Thyroid gland (tissue), 4 donors: ENCODE results near the gene OTULIN. TPM values are rescaled to one million over a fixed set of nuclear protein-coding genes. Genes with fewer than 3 reads are reported as not detected.

Experiments used
- DNase-seq, 2 donors: peaks; one replicate each; pipeline ENCODE4 v3.0.0-alpha.2; 2019
- H3K27ac ChIP-seq, 3 donors: fragments of 200-600 bp; sonication (generic); 1 replicate in 2 of 3; 2 replicates in 1 of 3; pipeline ENCODE4 v1.5.1; 2016 to 2019; ENCODE audit warnings: mild to moderate bottlenecking in 1 of 3, moderate library complexity in 1 of 3
- H3K27me3 ChIP-seq: fragments of 200-600 bp; sonication (generic); one replicate; pipeline ENCODE4 v1.5.1; 2019
- H3K36me3 ChIP-seq, 2 donors: fragments of 200-600 bp; sonication (generic); one replicate each; pipeline ENCODE4 v1.5.1; 2016 to 2019
- H3K4me1 ChIP-seq, 2 donors: fragments of 200-600 bp; sonication (generic); one replicate each; pipeline ENCODE4 v1.5.1; 2017 to 2019
- H3K4me3 ChIP-seq, 3 donors: fragments of 200-600 bp; sonication (generic); replicated peaks in 1 of 3; 1 replicate in 2 of 3; 2 replicates in 1 of 3; pipeline ENCODE4 v1.5.1; 2016; ENCODE audit warnings: mild to moderate bottlenecking in 1 of 3
- H3K9me3 ChIP-seq: fragments of 200-600 bp; sonication (generic); one replicate; pipeline ENCODE4 v1.5.1; 2017
- POLR2A ChIP-seq, 2 donors: fragments of 450-650 bp; IDR thresholded peaks; one replicate each; pipeline ENCODE4 v1.6.1; 2017; ENCODE audit warnings: antibody characterized with exemption in 2 of 2, mild to moderate bottlenecking in 2 of 2, moderate library complexity in 1 of 2
- WGBS, 2 donors: methylation state at CpG; one replicate each; pipeline ENCODE4 v1.1.5; 2017; 5-methylcytosine and 5-hydroxymethylcytosine counted together
- intact Hi-C: fragments of 100-400 bp; cut with DNase I; formaldehyde crosslinking; loops from one replicate; pipeline ENCODE4 v1.15.1; 2023
- total RNA-seq, 4 donors: library from RNA; depleted of rRNA; stranded (reverse); fragments of >200 nt; gene quantifications; one replicate each; pipeline ENCODE4 v1.2.3, GENCODE V29; 2016
- TF ChIP-seq, protein P1 (sequence below), 6 experiments: fragments of 200-600 bp in 3 of 6; fragments of 450-650 bp in 3 of 6; sonication (generic) in 3 of 6; IDR thresholded peaks; one replicate each; pipeline ENCODE4 v1.5.1; 2016 to 2019; ENCODE audit warnings: antibody characterized with exemption in 6 of 6, mild to moderate bottlenecking in 2 of 6, inconsistent platforms in 1 of 6, moderate library complexity in 1 of 6

Gene OTULIN
- total RNA-seq, 4 donors from 2014 or later = 18.0 to 42.7 (median 30.7) TPM

DNA sequence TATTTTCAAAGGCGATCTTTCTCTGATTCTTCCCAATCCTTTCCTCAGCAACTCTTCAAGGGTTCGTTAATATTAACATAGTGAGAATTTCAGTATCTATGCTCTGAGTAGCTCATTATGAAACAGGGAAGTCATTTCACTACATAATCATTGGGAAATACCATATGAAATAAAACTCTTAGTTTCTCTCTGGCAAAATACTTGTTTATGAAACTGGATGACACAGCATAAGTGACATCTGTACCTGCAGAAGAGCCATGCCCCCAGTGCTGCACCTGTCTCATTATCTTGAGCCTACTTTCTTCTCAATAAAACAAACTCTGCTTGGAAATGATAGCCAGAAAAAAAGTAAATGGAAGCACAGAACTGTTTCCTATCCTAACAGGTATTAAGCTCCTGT, 33.8 kb upstream of the OTULIN start:
- no peaks in the 10 kb centered on the region for H3K27me3 ChIP-seq
- intact Hi-C loops = no loop called here
- H3K36me3 ChIP-seq = no peaks in the 10 kb centered on the region
- no peaks in the 10 kb centered on the region for H3K4me1 ChIP-seq
- H3K27ac ChIP-seq = no peak overlapping the region
- no peaks in the 10 kb centered on the region for H3K9me3 ChIP-seq
- H3K4me3 ChIP-seq = no peak overlapping the region
- TF ChIP-seq POLR2A (IDR thresholded peaks at IDR 0.05) = no peak
- TF ChIP-seq, protein P1, sequence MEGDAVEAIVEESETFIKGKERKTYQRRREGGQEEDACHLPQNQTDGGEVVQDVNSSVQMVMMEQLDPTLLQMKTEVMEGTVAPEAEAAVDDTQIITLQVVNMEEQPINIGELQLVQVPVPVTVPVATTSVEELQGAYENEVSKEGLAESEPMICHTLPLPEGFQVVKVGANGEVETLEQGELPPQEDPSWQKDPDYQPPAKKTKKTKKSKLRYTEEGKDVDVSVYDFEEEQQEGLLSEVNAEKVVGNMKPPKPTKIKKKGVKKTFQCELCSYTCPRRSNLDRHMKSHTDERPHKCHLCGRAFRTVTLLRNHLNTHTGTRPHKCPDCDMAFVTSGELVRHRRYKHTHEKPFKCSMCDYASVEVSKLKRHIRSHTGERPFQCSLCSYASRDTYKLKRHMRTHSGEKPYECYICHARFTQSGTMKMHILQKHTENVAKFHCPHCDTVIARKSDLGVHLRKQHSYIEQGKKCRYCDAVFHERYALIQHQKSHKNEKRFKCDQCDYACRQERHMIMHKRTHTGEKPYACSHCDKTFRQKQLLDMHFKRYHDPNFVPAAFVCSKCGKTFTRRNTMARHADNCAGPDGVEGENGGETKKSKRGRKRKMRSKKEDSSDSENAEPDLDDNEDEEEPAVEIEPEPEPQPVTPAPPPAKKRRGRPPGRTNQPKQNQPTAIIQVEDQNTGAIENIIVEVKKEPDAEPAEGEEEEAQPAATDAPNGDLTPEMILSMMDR (IDR thresholded peaks at IDR 0.05) = no peak
- no peak for DNase-seq
- 90 to 92% methylated on average over 2 of the region's 2 CpGs for WGBS, 2 donors

DNA sequence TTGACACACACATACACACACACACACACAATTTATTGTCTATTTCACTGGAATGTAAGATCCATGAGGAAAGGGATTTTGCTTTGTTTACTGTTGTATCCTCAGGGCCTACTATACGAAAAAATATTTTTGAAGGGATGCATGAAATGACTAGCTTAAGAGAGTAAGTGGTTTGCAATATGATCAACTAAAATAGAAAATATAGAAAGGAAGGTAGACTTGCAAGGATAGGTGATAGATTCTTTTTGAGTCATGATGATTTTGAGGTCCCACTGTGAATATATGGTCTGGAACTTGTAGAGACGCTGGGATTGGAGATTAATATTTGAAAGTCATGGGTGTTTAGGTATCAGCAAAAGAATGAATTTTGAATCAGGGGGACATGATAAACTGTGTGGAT, 28.9 kb upstream of the OTULIN start:
- WGBS, 2 donors = 90% methylated on average over 2 of the region's 2 CpGs
- no peak overlapping the region for H3K27ac ChIP-seq
- intact Hi-C loops = no loop called here

DNA sequence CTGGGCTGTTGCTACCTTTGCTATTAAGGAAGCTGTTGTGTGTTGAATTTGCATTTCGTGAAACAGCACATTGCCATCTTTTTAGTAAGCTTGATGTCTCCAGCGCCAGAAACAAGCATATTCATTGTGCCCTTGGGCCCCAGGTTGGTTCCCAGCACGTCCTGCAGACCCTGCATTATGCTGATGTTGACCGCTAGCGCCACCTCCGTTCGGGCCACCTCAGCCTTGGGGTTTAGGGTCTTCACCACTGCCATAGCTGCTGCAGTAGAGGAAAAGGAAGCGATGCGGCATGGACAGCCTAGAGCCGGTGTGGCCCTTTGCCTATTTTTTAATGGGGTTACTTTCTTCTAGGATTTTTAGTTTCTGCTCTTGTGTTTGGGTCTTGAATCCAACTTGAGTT, 23.8 kb upstream of the OTULIN start:
- H3K27me3 ChIP-seq = no peaks in the 10 kb centered on the region
- WGBS, 2 donors = 58 to 75% methylated on average over 10 of the region's 10 CpGs
- H3K27ac ChIP-seq = no peak overlapping the region
- no peaks in the 10 kb centered on the region for H3K4me1 ChIP-seq
- no peaks in the 10 kb centered on the region for H3K36me3 ChIP-seq
- H3K4me3 ChIP-seq = no peak overlapping the region
- no peak for DNase-seq
- intact Hi-C loops = loop anchor here (10.0 kb wide), 2 partner anchors 236 to 286 kb away; no protein-coding TSS in a partner anchor
- TF ChIP-seq, protein P1 (IDR thresholded peaks at IDR 0.05) = no peak
- no peak for TF ChIP-seq POLR2A (IDR thresholded peaks at IDR 0.05)
- no peaks in the 10 kb centered on the region for H3K9me3 ChIP-seq

More for the DNA sequence above, 28.9 kb upstream of the OTULIN start:
- no peaks in the 10 kb centered on the region for H3K27me3 ChIP-seq
- H3K4me3 ChIP-seq = no peak overlapping the region
- H3K36me3 ChIP-seq = no peaks in the 10 kb centered on the region
- TF ChIP-seq, protein P1 (IDR thresholded peaks at IDR 0.05) = no peak
- TF ChIP-seq POLR2A (IDR thresholded peaks at IDR 0.05) = no peak
- no peak for DNase-seq
- no peaks in the 10 kb centered on the region for H3K9me3 ChIP-seq
- no peaks in the 10 kb centered on the region for H3K4me1 ChIP-seq

DNA sequence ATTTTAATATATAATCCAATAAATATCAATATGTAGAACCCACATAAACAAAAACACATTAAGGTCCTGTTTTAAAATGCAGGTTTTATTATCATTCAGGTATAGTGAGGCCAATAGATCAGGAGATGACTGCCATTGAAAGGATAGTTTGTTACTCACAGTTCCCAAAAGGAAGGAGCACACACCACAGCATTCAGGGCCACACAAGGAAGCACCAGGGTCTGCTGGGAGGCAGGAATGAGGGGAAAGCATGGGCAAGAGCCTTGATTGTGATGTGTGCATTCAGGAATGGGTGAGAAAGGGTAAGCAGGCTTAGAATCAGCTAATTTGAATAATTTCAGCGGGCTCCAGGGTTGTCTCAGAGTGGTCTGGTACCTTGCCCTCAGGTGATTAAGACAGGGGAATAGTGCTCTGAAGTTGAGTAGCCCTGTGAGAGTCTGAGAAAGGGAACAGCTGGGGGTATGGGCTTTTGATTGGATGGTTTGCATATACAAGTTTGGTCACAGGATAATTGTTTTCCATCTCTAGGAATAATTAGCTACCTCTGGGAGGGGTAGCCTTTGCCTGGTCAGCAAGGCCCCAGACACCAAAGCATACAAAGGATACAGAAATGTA, 19.8 kb upstream of the OTULIN start:
- intact Hi-C loops = loop anchor here (10.0 kb wide), 2 partner anchors 240 to 290 kb away; no protein-coding TSS in a partner anchor
- Histone ChIP-seq H3K27me3 (no peaks in the 10 kb centered on the region), H3K4me1 (no peaks in the 10 kb centered on the region), H3K36me3 (no peaks in the 10 kb centered on the region), H3K27ac (no peak overlapping the region), H3K9me3 (no peaks in the 10 kb centered on the region), H3K4me3 (no peak overlapping the region)
- 75 to 82% methylated on average over 1 of the region's 1 CpG for WGBS, 2 donors
- TF ChIP-seq, protein P1 (IDR thresholded peaks at IDR 0.05) = no peak
- no peak for TF ChIP-seq POLR2A (IDR thresholded peaks at IDR 0.05)
- no peak for DNase-seq

DNA sequence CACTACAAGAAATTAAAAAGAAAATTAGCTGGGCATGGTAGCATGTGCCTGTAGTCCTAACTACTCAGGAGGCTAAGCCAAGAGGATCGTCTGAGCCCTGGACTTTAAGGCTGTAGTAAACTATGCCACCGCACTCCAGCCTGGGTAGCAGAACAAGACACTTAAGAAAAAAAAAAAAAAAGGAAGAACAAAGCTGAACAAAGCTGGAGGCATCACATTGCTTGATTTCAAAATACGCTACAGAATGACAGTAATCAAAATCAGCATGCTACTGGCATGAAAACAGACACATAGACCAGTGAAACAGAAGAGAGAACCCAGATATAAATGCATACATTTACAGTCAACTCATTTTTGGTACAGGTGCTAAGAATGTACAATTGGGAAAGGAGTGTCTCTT, 14.5 kb upstream of the OTULIN start:
- H3K27me3 ChIP-seq = no peaks in the 10 kb centered on the region
- 77 to 84% methylated on average over 3 of the region's 3 CpGs for WGBS, 2 donors
- TF ChIP-seq, protein P1 (IDR thresholded peaks at IDR 0.05) = no peak
- no peak for TF ChIP-seq POLR2A (IDR thresholded peaks at IDR 0.05)
- no peaks in the 10 kb centered on the region for H3K36me3 ChIP-seq
- no peak overlapping the region for H3K27ac ChIP-seq
- intact Hi-C loops = no loop called here
- no peaks in the 10 kb centered on the region for H3K9me3 ChIP-seq
- H3K4me3 ChIP-seq = no peak overlapping the region
- no peaks in the 10 kb centered on the region for H3K4me1 ChIP-seq
- DNase-seq = no peak
